Uterus (tissue), 4 donors: ENCODE measurements around the gene LAMA5. TPM values are rescaled to one million over a fixed set of nuclear protein-coding genes. Genes with fewer than 3 reads are reported as not detected.

Source experiments
- DNase-seq, 2 donors: peaks; one replicate each; pipeline ENCODE4 v3.0.0-alpha.2; 2019 to 2020
- H3K27ac ChIP-seq, 2 donors: fragments of 200-600 bp; sonication (generic); 1 replicate in 1 of 2; 2 replicates in 1 of 2; pipeline ENCODE4 v1.5.1; 2016 to 2018
- H3K27me3 ChIP-seq, 2 donors: fragments of 200-600 bp; sonication (generic); one replicate each; pipeline ENCODE4 v1.5.1; 2018 to 2019; ENCODE audit warnings: control low read depth in 1 of 2
- H3K36me3 ChIP-seq, 2 donors: fragments of 200-600 bp; sonication (generic); one replicate each; pipeline ENCODE4 v1.5.1; 2019; ENCODE audit warnings: control low read depth in 1 of 2
- H3K4me1 ChIP-seq, 2 donors: fragments of 200-600 bp; sonication (generic); one replicate each; pipeline ENCODE4 v1.5.1; 2018 to 2019; ENCODE audit warnings: control low read depth in 1 of 2
- H3K4me3 ChIP-seq, 2 donors: fragments of 200-600 bp; sonication (generic); 1 replicate in 1 of 2; 2 replicates in 1 of 2; pipeline ENCODE4 v1.5.1; 2018 to 2019; ENCODE audit warnings: mild to moderate bottlenecking in 1 of 2
- H3K9me3 ChIP-seq, 2 donors: fragments of 200-600 bp; sonication (generic); one replicate each; pipeline ENCODE4 v1.5.1; 2019; ENCODE audit warnings: control low read depth in 1 of 2
- POLR2A ChIP-seq, 2 donors: fragments of 450-650 bp; IDR thresholded peaks; one replicate each; pipeline ENCODE4 v1.6.1; 2016; ENCODE audit warnings: antibody characterized with exemption in 2 of 2, mild to moderate bottlenecking in 1 of 2, moderate library complexity in 1 of 2
- intact Hi-C: fragments of 100-400 bp; cut with DNase I; formaldehyde crosslinking; loops from one replicate; pipeline ENCODE4 v1.15.1; 2023; ENCODE audit warnings: low total_unique reads
- total RNA-seq, 4 donors: library from RNA; depleted of rRNA in 3 of 4; stranded (reverse); fragments of >200 nt in 3 of 4; gene quantifications; one replicate each; pipeline versions ENCODE4 v1.1.0 to v1.2.4, GENCODE V29; 2014 to 2023
- TF ChIP-seq, protein P1 (sequence below), 4 experiments: fragments of 200-600 bp in 2 of 4; fragments of 450-650 bp in 2 of 4; sonication (generic) in 2 of 4; IDR thresholded peaks; one replicate each; pipeline ENCODE4 v1.5.1; 2016 to 2019; ENCODE audit warnings: antibody characterized with exemption in 4 of 4, mild to moderate bottlenecking in 2 of 4, moderate library complexity in 1 of 4
- donor health status: DM: yes; HTN: yes; CAD: no.

Gene LAMA5
- total RNA-seq, 4 donors from 2014 or later = 50.6 to 375 (median 90.8) TPM

DNA sequence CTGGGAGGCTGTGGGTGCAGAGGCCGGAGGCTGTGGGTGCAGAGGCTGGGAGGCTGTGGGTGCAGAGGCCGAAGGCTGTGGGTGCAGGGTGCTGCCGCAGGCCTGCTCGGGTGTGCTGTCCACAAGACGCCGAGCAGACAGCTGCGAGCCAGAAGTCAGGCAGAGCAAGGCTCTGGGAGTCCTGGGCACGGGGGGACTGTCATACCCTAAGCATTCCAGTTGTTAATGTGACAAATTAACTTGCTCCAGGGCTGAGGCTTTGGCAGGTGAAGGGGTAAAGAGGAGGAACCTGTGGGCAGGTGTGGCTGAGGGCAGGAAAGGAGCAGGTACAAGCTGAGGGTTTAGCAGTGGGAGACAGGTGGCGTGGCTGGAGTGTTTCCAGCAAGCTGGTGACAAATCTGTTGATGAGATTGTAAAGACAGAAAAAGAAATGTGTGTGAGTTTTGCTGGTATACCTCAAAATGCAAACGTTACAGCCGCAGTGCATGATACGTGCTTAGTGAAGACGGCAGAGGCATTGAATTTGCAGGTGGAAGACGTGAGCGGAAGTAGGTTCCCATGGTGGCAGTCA, 78.5 kb downstream of the LAMA5 start:
- TF ChIP-seq POLR2A (IDR thresholded peaks at IDR 0.05) = no peak
- TF ChIP-seq, protein P1, sequence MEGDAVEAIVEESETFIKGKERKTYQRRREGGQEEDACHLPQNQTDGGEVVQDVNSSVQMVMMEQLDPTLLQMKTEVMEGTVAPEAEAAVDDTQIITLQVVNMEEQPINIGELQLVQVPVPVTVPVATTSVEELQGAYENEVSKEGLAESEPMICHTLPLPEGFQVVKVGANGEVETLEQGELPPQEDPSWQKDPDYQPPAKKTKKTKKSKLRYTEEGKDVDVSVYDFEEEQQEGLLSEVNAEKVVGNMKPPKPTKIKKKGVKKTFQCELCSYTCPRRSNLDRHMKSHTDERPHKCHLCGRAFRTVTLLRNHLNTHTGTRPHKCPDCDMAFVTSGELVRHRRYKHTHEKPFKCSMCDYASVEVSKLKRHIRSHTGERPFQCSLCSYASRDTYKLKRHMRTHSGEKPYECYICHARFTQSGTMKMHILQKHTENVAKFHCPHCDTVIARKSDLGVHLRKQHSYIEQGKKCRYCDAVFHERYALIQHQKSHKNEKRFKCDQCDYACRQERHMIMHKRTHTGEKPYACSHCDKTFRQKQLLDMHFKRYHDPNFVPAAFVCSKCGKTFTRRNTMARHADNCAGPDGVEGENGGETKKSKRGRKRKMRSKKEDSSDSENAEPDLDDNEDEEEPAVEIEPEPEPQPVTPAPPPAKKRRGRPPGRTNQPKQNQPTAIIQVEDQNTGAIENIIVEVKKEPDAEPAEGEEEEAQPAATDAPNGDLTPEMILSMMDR (IDR thresholded peaks at IDR 0.05) = no peak
- H3K9me3 ChIP-seq = no peaks in the 10 kb centered on the region
- no peak overlapping the region for H3K27ac ChIP-seq
- H3K27me3 ChIP-seq = no peaks in the 10 kb centered on the region
- no peaks in the 10 kb centered on the region for H3K4me1 ChIP-seq
- no peak overlapping the region for H3K4me3 ChIP-seq
- no peak for DNase-seq
- H3K36me3 ChIP-seq = no peaks in the 10 kb centered on the region
- intact Hi-C loops = no loop called here

DNA sequence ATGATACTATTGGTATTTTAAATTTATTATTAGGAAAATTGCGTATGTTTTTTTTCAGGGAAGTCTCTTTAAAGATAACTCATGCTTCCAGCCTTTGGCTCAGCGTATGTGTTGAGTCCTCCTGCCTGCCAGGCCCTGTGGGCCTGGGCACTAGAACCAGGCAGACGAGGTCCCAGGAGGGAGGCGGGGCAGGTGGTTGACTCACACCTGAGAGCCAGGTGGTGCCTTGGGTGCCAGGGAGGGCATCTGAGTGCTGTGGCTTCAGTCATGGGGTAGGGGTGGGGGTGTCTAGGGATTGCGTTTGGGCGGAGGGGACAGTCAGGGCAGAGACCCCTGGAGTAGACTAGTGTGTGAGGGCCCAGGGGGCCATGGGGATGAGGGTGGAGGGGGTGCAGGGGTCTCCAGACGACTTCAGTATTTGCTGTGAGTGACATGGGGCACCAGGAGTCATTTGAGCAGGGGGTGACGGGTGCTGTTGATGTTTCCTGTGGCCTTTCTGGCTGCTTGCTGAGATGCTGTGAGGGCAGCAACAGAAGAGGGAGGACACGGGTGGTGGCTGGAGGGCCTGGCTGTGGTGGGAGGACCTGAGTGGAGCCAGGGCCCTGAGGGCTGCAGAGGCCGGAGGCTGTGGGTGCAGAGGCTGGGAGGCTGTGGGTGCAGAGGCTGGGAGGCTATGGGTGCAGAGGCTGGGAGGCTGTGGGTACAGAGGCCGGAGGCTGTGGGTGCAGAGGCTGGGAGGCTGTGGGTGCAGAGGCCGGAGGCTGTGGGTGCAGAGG, 79.2 kb downstream of the LAMA5 start:
- Histone ChIP-seq H3K9me3 (no peaks in the 10 kb centered on the region), H3K27me3 (no peaks in the 10 kb centered on the region), H3K36me3 (no peaks in the 10 kb centered on the region), H3K4me1 (no peaks in the 10 kb centered on the region), H3K4me3 (no peak overlapping the region), H3K27ac (no peak overlapping the region)
- TF ChIP-seq, protein P1 (IDR thresholded peaks at IDR 0.05) = no peak
- no peak for TF ChIP-seq POLR2A (IDR thresholded peaks at IDR 0.05)
- intact Hi-C loops = no loop called here
- DNase-seq = no peak

DNA sequence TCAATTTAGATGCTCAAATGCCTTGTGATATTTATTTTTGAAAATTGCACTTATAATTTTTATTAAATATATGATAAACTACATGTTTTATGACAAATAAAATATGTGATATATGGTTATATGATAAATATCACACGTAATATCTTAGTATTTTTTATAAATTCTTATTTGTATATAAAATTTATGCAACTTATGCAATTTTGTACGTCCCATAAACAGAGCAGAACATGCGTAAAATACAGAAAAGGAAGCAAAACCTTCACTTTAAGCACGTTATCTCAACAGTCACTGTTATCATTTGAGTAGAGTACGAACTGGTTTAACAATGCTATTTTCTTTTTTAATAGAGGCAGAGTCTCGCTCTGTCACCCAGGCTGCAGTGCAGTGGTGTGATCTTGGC, 80.0 kb downstream of the LAMA5 start:
- Histone ChIP-seq H3K27me3 (no peaks in the 10 kb centered on the region), H3K4me1 (no peaks in the 10 kb centered on the region), H3K27ac (no peak overlapping the region), H3K36me3 (no peaks in the 10 kb centered on the region), H3K4me3 (no peak overlapping the region), H3K9me3 (no peaks in the 10 kb centered on the region)
- no peak for TF ChIP-seq POLR2A (IDR thresholded peaks at IDR 0.05)
- TF ChIP-seq, protein P1 (IDR thresholded peaks at IDR 0.05) = no peak
- no peak for DNase-seq
- intact Hi-C loops = no loop called here

DNA sequence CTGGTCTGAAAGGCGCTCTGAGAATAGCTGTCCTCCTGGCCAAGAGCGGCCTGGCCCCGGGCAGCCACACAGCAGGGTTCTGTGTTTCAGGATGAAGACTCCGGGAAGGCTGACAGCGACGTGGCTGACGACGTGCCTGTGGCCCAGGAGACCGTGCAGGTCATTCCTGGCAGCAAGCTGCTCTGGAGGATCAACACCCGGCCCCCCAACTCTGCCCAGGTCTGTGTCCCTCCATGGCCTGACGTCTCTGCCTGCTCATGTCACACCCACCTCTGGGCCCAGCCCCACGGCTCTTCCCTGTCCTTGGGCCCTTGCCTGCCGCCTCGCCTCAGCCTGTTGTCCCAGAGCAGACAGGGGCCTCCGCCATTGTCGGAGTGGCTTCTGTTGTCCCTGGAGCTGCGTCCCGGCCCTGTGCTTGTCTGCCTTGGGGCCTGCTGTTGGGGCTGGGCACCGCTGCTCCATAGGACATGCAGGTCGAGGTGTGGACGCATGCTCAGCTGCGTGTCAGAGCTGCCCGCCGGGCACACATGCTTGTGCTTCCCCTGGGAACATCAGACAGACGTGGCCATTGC, 80.5 kb downstream of the LAMA5 start:
- H3K36me3 ChIP-seq = no peaks in the 10 kb centered on the region
- H3K27me3 ChIP-seq = no peaks in the 10 kb centered on the region
- no peaks in the 10 kb centered on the region for H3K4me1 ChIP-seq
- intact Hi-C loops = no loop called here
- no peak overlapping the region for H3K4me3 ChIP-seq
- DNase-seq = no peak
- H3K27ac ChIP-seq = no peak overlapping the region
- TF ChIP-seq, protein P1 (IDR thresholded peaks at IDR 0.05) = no peak
- TF ChIP-seq POLR2A (IDR thresholded peaks at IDR 0.05) = no peak
- H3K9me3 ChIP-seq = no peaks in the 10 kb centered on the region

DNA sequence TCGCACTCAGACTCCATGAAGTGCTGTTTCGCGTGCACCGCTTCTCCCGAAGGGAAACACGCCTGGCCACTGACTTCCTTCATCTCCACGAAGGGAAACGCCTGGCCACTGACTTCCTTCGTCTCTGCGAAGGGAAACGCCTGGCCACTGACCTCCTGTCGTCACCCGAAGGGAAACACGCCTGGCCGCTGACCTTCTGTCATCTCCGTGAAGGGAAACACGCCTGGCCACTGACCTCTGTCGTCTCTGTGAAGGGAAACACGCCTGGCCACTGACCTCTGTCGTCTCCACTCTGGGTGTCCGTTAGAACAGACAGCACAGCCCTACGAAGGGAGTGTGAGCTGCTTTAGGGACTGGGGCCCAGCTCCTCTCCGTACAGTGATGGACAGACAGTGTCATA, 81.4 kb downstream of the LAMA5 start:
- Histone ChIP-seq H3K4me1 (no peaks in the 10 kb centered on the region), H3K36me3 (no peaks in the 10 kb centered on the region), H3K9me3 (no peaks in the 10 kb centered on the region), H3K4me3 (no peak overlapping the region), H3K27me3 (no peaks in the 10 kb centered on the region), H3K27ac (no peak overlapping the region)
- intact Hi-C loops = no loop called here
- DNase-seq = peak in 1 of 2 donors; percentile 77
- TF ChIP-seq, protein P1 (IDR thresholded peaks at IDR 0.05) = no peak
- TF ChIP-seq POLR2A (IDR thresholded peaks at IDR 0.05) = no peak
